ENCODE results near the gene HRK.

DNA sequence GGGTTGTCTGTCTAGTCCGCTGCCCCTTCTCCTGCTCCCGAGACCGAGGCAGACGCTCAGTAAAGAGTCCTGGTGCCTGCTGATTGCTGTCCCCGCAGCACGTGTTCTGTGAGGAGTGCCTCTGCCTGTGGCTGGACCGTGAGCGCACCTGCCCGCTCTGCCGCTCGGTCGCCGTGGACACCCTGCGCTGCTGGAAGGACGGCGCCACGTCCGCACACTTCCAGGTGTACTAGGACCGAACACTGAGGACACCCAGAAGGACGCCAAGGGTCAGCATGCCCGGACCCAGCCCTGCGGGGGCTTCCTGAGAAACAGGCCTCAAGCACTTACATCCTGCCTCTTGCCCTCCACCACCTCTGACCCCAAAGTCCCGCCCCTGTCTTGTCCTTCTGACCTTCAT lies 32.0 kb downstream of the HRK start:
- TF ChIP-seq NBN (IDR thresholded peaks at IDR 0.05) (no peak), SIN3A (IDR thresholded peaks at IDR 0.05; ENCODE audit: low read depth, low read length) (no peak), YY1 (IDR thresholded peaks at IDR 0.05; ENCODE audit: low read depth, low read length) (no peak), BMI1 (IDR thresholded peaks at IDR 0.05; ENCODE audit: borderline replicate concordance) (no peak)
- TF ChIP-seq, protein P1, sequence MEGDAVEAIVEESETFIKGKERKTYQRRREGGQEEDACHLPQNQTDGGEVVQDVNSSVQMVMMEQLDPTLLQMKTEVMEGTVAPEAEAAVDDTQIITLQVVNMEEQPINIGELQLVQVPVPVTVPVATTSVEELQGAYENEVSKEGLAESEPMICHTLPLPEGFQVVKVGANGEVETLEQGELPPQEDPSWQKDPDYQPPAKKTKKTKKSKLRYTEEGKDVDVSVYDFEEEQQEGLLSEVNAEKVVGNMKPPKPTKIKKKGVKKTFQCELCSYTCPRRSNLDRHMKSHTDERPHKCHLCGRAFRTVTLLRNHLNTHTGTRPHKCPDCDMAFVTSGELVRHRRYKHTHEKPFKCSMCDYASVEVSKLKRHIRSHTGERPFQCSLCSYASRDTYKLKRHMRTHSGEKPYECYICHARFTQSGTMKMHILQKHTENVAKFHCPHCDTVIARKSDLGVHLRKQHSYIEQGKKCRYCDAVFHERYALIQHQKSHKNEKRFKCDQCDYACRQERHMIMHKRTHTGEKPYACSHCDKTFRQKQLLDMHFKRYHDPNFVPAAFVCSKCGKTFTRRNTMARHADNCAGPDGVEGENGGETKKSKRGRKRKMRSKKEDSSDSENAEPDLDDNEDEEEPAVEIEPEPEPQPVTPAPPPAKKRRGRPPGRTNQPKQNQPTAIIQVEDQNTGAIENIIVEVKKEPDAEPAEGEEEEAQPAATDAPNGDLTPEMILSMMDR (IDR thresholded peaks at IDR 0.05 in 2 of 3, conservative IDR thresholded peaks at IDR 0.05 in 1 of 3; ENCODE audit: control insufficient read depth in 2 of 3, extremely low read depth in 1 of 3, insufficient read depth in 1 of 3, low read depth in 3 of 3, low read length in 3 of 3), result no peak
- TF ChIP-seq, protein P2, sequence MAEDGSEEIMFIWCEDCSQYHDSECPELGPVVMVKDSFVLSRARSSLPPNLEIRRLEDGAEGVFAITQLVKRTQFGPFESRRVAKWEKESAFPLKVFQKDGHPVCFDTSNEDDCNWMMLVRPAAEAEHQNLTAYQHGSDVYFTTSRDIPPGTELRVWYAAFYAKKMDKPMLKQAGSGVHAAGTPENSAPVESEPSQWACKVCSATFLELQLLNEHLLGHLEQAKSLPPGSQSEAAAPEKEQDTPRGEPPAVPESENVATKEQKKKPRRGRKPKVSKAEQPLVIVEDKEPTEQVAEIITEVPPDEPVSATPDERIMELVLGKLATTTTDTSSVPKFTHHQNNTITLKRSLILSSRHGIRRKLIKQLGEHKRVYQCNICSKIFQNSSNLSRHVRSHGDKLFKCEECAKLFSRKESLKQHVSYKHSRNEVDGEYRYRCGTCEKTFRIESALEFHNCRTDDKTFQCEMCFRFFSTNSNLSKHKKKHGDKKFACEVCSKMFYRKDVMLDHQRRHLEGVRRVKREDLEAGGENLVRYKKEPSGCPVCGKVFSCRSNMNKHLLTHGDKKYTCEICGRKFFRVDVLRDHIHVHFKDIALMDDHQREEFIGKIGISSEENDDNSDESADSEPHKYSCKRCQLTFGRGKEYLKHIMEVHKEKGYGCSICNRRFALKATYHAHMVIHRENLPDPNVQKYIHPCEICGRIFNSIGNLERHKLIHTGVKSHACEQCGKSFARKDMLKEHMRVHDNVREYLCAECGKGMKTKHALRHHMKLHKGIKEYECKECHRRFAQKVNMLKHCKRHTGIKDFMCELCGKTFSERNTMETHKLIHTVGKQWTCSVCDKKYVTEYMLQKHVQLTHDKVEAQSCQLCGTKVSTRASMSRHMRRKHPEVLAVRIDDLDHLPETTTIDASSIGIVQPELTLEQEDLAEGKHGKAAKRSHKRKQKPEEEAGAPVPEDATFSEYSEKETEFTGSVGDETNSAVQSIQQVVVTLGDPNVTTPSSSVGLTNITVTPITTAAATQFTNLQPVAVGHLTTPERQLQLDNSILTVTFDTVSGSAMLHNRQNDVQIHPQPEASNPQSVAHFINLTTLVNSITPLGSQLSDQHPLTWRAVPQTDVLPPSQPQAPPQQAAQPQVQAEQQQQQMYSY (CRISPR knock-in tag; IDR thresholded peaks at IDR 0.05), result no peak

All from GM12878 (cell line).